ENCODE data around the gene R3HDM2.
"Not testable (repeated sequence)": the region's sequence is repeated elsewhere in the genome, so short reads cannot be mapped to it uniquely, and the experiment has no call there.

The R3HDM2 gene

GRCh38 chr12:57367121-57367520, 63.7 kb downstream of the R3HDM2 start:
- no peak for DNase-seq (ENCODE audit: low read depth)
- TF ChIP-seq CTCF (IDR thresholded peaks at IDR 0.05; ENCODE audit: low read depth, low read length, missing control alignments): no peak
- H3K4me3 ChIP-seq (ENCODE audit: low read depth, low read length): no peak overlapping the region

- no peak for DNase-seq (ENCODE audit: low read depth)
- no peak for TF ChIP-seq CTCF (IDR thresholded peaks at IDR 0.05; ENCODE audit: low read depth, low read length, missing control alignments)
- H3K4me3 ChIP-seq (ENCODE audit: low read depth, low read length): no peak overlapping the region
Measured at GRCh38 chr12:57366315-57366714, 64.5 kb downstream of the R3HDM2 start.

GRCh38 chr12:57364156-57364555, 66.7 kb downstream of the R3HDM2 start:
- DNase-seq (ENCODE audit: low read depth); H3K4me3 ChIP-seq (ENCODE audit: low read depth, low read length): not testable (repeated sequence)

GRCh38 chr12:57360468-57360867, 70.4 kb downstream of the R3HDM2 start:
- no peak overlapping the region for H3K4me3 ChIP-seq (ENCODE audit: low read depth, low read length)
- DNase-seq (ENCODE audit: low read depth): no peak
- TF ChIP-seq CTCF (IDR thresholded peaks at IDR 0.05; ENCODE audit: low read depth, low read length, missing control alignments): no peak

DNA sequence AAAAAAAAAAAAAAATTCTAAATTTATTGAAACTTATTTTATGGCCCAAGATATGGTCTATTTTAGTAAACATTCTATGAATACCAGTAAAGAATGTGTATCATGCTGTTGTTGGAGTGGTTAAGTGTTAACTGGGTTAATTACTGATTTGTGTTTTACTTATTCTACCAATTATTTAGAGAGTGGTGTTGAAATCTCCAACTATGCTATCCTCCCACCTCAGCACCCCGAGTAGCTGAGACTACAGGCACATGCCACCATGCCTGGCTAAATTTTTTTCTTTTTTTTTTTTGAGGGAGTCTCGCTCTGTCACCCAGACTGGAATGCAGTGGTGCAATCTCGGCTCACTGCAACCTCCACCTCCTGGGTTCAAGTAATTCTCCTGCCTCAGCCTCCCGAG, 72.2 kb downstream of the R3HDM2 start:
- H3K4me3 ChIP-seq (ENCODE audit: low read depth, low read length): no peak overlapping the region
- no peak for DNase-seq (ENCODE audit: low read depth)
- no peak for TF ChIP-seq CTCF (IDR thresholded peaks at IDR 0.05; ENCODE audit: low read depth, low read length, missing control alignments)

- no peak for DNase-seq (ENCODE audit: low read depth)
- no peak overlapping the region for H3K4me3 ChIP-seq (ENCODE audit: low read depth, low read length)
- no peak for TF ChIP-seq CTCF (IDR thresholded peaks at IDR 0.05; ENCODE audit: low read depth, low read length, missing control alignments)
Measured at GRCh38 chr12:57355734-57356133, 75.1 kb downstream of the R3HDM2 start.

- DNase-seq (ENCODE audit: low read depth): no peak
- TF ChIP-seq CTCF (IDR thresholded peaks at IDR 0.05; ENCODE audit: low read depth, low read length, missing control alignments): no peak
- H3K4me3 ChIP-seq (ENCODE audit: low read depth, low read length): no peak overlapping the region
Measured at GRCh38 chr12:57352166-57352565, 78.7 kb downstream of the R3HDM2 start.

GRCh38 chr12:57347284-57347683, 83.6 kb downstream of the R3HDM2 start:
- no peak for DNase-seq (ENCODE audit: low read depth)
- no peak overlapping the region for H3K4me3 ChIP-seq (ENCODE audit: low read depth, low read length)
- no peak for TF ChIP-seq CTCF (IDR thresholded peaks at IDR 0.05; ENCODE audit: low read depth, low read length, missing control alignments)
